BE2C (cell line): ENCODE data around the gene PTPRE.

Experiments used
- DNase-seq: peaks from one replicate; pipeline ENCODE4 v3.0.0-alpha.2; 2020
- H3K27me3 ChIP-seq: fragments of 250-450 bp; sonication (Bioruptor Pico); 2 replicates; pipeline ENCODE4 v1.5.1; 2020; ENCODE audit warnings: mild to moderate bottlenecking
- H3K36me3 ChIP-seq: fragments of 250-450 bp; sonication (Bioruptor Pico); 2 replicates; pipeline ENCODE4 v1.5.1; 2020; ENCODE audit warnings: mild to moderate bottlenecking
- H3K4me1 ChIP-seq: fragments of 250-450 bp; sonication (Bioruptor Pico); 2 replicates; pipeline ENCODE4 v1.5.1; 2020
- H3K4me3 ChIP-seq: 2 replicates; pipeline ENCODE4 v1.5.1; 2011; ENCODE audit warnings: low read depth, low read length
- H3K9me3 ChIP-seq: fragments of 250-450 bp; sonication (Bioruptor Pico); 2 replicates; pipeline ENCODE4 v1.5.1; 2020
- TF ChIP-seq, protein P1 (sequence below): IDR thresholded peaks from 2 replicates; pipeline ENCODE4 v1.5.1; 2012; ENCODE audit warnings: mild to moderate bottlenecking, low read depth, low read length

The PTPRE gene

DNA sequence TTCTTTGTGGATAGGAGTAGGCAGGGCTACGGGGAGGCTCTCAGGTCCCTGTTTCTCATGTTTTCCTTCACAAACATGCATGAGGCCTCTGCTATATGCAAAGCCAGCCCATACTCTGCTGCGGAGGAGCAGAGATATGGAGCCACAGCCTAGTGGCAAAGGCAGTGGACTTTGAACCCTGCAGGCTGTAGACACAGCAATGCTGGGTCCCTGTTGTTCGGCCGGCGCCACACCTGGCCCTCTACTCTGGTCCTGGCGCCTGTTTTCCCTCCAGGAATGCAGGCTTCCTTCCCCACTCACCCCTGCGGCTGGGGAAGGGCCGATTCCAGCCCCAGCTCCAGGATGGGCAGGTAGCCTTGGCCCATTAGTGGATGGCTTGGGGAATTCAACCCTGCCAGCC lies 25.6 kb upstream of the PTPRE start:
- Histone ChIP-seq H3K36me3 (no peaks in the 10 kb centered on the region), H3K4me1 (no peaks in the 10 kb centered on the region), H3K9me3 (no peaks in the 10 kb centered on the region), H3K27me3 (no peaks in the 10 kb centered on the region), H3K4me3 (no peak overlapping the region)
- TF ChIP-seq, protein P1, sequence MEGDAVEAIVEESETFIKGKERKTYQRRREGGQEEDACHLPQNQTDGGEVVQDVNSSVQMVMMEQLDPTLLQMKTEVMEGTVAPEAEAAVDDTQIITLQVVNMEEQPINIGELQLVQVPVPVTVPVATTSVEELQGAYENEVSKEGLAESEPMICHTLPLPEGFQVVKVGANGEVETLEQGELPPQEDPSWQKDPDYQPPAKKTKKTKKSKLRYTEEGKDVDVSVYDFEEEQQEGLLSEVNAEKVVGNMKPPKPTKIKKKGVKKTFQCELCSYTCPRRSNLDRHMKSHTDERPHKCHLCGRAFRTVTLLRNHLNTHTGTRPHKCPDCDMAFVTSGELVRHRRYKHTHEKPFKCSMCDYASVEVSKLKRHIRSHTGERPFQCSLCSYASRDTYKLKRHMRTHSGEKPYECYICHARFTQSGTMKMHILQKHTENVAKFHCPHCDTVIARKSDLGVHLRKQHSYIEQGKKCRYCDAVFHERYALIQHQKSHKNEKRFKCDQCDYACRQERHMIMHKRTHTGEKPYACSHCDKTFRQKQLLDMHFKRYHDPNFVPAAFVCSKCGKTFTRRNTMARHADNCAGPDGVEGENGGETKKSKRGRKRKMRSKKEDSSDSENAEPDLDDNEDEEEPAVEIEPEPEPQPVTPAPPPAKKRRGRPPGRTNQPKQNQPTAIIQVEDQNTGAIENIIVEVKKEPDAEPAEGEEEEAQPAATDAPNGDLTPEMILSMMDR = no peak
- no peak for DNase-seq

DNA sequence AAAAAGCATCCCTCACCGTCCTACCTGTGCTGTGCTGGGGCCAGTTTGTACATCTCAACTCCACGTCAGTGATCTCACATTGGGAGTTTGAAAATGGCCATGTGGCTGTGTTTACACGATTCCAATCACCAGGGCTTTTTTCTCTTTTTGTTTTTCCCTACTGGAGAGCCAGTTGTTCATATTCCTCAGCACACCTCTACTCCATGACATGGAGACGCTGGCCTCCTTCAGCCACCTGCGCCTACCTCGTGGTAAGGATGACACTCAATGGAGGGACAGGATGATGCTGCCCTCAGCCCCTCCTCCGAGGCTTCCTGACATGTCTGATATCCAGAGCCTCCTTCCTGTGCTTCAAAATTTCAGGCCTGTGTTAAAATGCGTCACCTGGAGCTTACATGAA lies 24.5 kb upstream of the PTPRE start:
- TF ChIP-seq, protein P1 = no peak
- H3K4me1 ChIP-seq = no peaks in the 10 kb centered on the region

DNA sequence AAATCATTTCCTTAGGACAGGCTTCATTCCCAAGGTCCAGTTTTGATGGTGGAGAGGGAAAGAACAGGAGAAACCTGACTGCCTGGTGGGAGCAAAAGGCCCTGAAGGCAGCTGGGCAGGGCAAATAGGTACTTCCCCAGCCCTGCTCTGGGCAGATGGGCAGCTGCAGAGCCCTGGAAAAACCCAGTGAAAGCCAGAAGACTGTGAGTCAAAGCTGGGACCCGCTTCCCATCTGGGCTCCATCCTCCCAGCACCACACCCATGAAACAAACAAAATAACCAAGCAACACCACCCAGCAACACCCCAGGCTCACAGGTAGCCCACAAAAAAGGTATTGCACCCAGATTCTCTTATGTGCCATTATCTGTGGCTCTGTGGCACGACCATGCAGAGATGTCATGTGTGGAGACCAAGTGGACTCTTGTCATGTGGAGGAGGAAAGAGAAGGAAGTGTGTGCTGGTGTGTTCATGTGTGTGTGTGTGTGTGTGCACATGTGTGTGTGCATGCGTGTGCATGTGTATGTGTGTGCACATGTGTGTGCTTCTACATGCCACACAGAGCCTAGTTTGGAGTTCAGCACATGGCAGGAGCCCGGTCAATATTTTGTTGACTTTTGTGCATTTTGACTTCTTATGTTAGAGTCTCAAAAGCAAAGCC lies 24.0 kb upstream of the PTPRE start:
- no peaks in the 10 kb centered on the region for H3K9me3 ChIP-seq
- no peaks in the 10 kb centered on the region for H3K4me1 ChIP-seq
- no peak for DNase-seq
- TF ChIP-seq, protein P1 = no peak
- 0 out of 2 replicates have a peak, but pooled peaks cover 2% of the 10 kb centered on the region for H3K27me3 ChIP-seq
- H3K36me3 ChIP-seq = no peaks in the 10 kb centered on the region
- no peak overlapping the region for H3K4me3 ChIP-seq

More for the DNA sequence above, 24.5 kb upstream of the PTPRE start:
- Histone ChIP-seq H3K36me3 (no peaks in the 10 kb centered on the region), H3K27me3 (no peaks in the 10 kb centered on the region), H3K4me3 (no peak overlapping the region), H3K9me3 (no peaks in the 10 kb centered on the region)
- no peak for DNase-seq

DNA sequence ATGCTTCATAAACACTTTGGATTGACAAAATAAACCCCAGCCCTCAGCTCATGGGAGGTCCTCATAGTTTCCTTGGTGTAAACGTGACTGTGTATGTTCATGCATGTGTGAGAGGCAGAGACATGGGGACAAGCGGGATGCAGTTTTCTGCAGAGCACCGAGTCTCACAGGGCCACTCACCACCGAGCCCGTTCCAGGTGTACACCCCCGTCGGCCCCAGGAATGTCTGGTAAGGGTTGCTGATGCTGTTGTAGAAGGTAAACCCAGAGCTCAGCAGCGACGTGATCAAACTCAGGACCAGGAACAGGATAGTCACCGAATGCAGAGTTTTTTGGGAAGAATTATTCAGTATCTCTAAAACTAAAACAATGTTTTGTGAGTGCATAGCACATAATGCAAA lies 23.4 kb upstream of the PTPRE start:
- Histone ChIP-seq H3K4me3 (no peak overlapping the region), H3K27me3 (0 out of 2 replicates have a peak, but pooled peaks cover 3% of the 10 kb centered on the region), H3K4me1 (no peaks in the 10 kb centered on the region), H3K9me3 (no peaks in the 10 kb centered on the region), H3K36me3 (no peaks in the 10 kb centered on the region)
- TF ChIP-seq, protein P1 = no peak
- DNase-seq = no peak

DNA sequence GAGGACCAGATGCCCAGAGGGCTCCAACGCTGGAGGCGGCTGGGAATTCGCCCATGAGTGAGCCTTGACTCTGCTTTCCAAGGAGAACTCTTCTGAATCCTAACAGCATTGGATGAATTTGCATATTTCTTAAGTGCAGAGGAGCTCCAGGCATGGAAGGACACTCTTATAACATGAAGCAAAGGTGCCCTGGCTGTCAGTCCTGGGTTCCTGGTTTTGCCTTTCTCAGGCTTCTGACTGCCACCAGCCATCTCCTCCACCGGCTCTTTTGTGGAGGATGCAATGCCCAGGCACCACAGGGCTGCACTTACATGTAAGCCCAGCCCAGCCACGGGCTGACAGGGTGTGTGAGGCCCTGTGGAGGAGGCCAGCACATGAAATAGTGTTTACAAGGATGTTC lies 22.4 kb upstream of the PTPRE start:
- Histone ChIP-seq H3K9me3 (no peaks in the 10 kb centered on the region), H3K36me3 (no peaks in the 10 kb centered on the region), H3K4me1 (no peaks in the 10 kb centered on the region), H3K27me3 (0 out of 2 replicates have a peak, but pooled peaks cover 3% of the 10 kb centered on the region), H3K4me3 (no peak overlapping the region)
- no peak for DNase-seq
- TF ChIP-seq, protein P1 = no peak

DNA sequence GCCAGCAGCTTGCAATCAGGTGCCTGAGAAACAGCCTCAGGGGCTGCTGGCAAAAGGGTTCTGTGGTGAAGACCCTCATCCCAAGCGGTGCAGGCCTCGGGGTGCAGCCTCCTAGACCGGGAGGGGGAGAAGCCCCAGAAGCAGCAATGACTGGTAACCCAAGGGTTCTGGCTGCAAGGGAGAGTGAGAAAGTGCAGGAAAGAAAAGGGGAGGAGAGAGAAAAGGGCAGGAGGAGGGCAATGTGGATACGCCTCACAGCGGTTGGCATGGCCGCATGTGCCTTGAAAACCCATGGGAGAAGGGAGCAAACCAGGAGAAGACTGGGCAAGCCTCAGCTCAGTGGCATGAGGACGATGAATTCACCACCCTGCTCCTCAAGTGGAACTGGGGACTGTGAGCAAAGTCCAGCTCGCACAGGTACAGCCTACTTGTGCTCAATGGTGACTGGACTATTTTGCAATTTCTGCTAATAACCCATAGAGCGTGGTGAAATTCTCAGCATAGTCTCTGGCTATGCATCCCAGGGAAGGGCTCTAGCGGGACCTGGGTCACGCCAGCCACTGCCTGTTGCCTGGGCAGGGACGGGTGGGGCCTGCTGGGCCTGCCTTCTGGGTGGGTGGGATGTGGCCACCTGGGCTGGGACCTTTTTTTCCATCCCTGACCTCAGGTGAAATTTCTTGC lies 20.4 kb upstream of the PTPRE start:
- TF ChIP-seq, protein P1 = no peak
- no peak overlapping the region for H3K4me3 ChIP-seq
- no peak for DNase-seq
- no peaks in the 10 kb centered on the region for H3K36me3 ChIP-seq
- no peaks in the 10 kb centered on the region for H3K4me1 ChIP-seq
- H3K9me3 ChIP-seq = no peaks in the 10 kb centered on the region
- 0 out of 2 replicates have a peak, but pooled peaks cover 3% of the 10 kb centered on the region for H3K27me3 ChIP-seq
